ENCODE measurements around the gene ACTR2. TPM values are rescaled to one million over a fixed set of nuclear protein-coding genes. Genes with fewer than 3 reads are reported as not detected.
"Not testable (repeated sequence)": the region's sequence is repeated elsewhere in the genome, so short reads cannot be mapped to it uniquely, and the experiment has no call there.

Gene ACTR2
- total RNA-seq, 2 experiments from 2014 or later = 128 to 130 TPM

DNA sequence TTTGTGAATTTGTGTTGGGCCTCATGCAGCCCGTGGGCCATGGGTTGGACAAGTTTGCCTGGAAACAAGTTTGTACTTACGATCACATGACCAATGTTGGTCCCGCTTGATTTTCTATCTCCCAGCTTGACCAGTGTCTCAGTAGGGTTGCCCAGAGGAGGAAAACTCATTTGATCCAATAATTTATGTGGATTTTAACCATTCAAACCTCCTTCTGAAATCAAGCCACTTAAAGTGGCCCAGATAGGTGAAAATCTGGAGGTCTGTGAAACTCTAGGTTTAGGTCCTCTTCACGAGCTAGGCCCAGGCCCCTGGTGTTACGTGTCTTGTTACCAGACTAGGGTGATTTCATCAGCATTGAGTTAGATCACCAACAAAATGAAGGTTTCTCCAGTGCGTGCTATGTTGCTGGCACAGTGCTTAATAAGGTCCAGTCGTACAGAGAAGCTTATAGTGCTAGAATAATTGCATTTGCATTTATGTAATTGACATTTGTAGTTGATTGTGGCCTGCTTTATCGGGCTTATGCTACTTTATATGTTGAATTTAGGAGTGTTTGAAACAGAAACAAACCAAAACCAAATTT lies 4.4 kb downstream of the ACTR2 start:
- H3K36me3 Mint-ChIP-seq (ENCODE audit: low read depth) = peaks cover 55% of the 10 kb centered on the region
- Histone ChIP-seq H3K9me3 (ENCODE audit: control insufficient read depth in 1 of 2, insufficient read depth in 1 of 2, low read length in 2 of 2) (no peaks in the 10 kb centered on the region), H3K4me3 (ENCODE audit: low read length) (no peak overlapping the region), H3K27me3 (ENCODE audit: control insufficient read depth in 1 of 2, insufficient read depth in 2 of 2, low read length in 2 of 2) (no peaks in the 10 kb centered on the region), H3K36me3 (ENCODE audit: insufficient read depth, low read length) (peaks cover 17% of the 10 kb centered on the region), H3K27ac (ENCODE audit: low read depth in 1 of 2, low read length in 2 of 2) (peak overlapping the region; percentile 2 to 18), H3K4me1 (ENCODE audit: insufficient read depth, low read length) (peaks cover 64% of the 10 kb centered on the region)
- intact Hi-C loops (cut with DNase I, micrococcal nuclease) = no loop called here
- no peak for TF ChIP-seq CTCF (IDR thresholded peaks at IDR 0.05)
- H3K27ac Mint-ChIP-seq = peak overlapping the region; percentile 34
- peaks cover 80% of the 10 kb centered on the region for H3K4me1 Mint-ChIP-seq (ENCODE audit: low read depth)
- H3K9me3 Mint-ChIP-seq = no peaks in the 10 kb centered on the region
- CTCF ChIA-PET = no interaction called here
- peak overlapping the region; percentile 5 for H3K4me3 Mint-ChIP-seq
- POLR2A ChIA-PET = no interaction called here
- no peaks in the 10 kb centered on the region for H3K27me3 Mint-ChIP-seq
- ATAC-seq (ENCODE audit: poor library complexity) = no peak
- peak in 2 of 14 experiments; percentile 29 to 50 for DNase-seq

- H3K27ac ChIP-seq (ENCODE audit: low read depth in 1 of 2, low read length in 2 of 2) = peak overlapping the region in 1 of 2 donors; percentile 18
- no peaks in the 10 kb centered on the region for H3K9me3 ChIP-seq (ENCODE audit: control insufficient read depth in 1 of 2, insufficient read depth in 1 of 2, low read length in 2 of 2)
- Mint-ChIP-seq H3K36me3 (ENCODE audit: low read depth) (peaks cover 48% of the 10 kb centered on the region), H3K27me3 (no peaks in the 10 kb centered on the region), H3K4me1 (ENCODE audit: low read depth) (peaks cover 78% of the 10 kb centered on the region), H3K27ac (peak overlapping the region; percentile 34), H3K9me3 (no peaks in the 10 kb centered on the region), H3K4me3 (peak overlapping the region; percentile 5)
- POLR2A ChIA-PET = no interaction called here
- H3K4me1 ChIP-seq (ENCODE audit: insufficient read depth, low read length) = peaks cover 68% of the 10 kb centered on the region
- TF ChIP-seq CTCF (IDR thresholded peaks at IDR 0.05) = no peak
- no peak overlapping the region for H3K4me3 ChIP-seq (ENCODE audit: low read length)
- CTCF ChIA-PET = no interaction called here
- ATAC-seq (ENCODE audit: poor library complexity) = peak; percentile 22
- peak in 3 of 14 experiments; percentile 29 to 41 (median 32) for DNase-seq
- peaks cover 17% of the 10 kb centered on the region for H3K36me3 ChIP-seq (ENCODE audit: insufficient read depth, low read length)
- intact Hi-C loops (cut with DNase I, micrococcal nuclease) = no loop called here
- no peaks in the 10 kb centered on the region for H3K27me3 ChIP-seq (ENCODE audit: control insufficient read depth in 1 of 2, insufficient read depth in 2 of 2, low read length in 2 of 2)
Observed at GRCh38 chr2:65232636-65233035, 5.0 kb downstream of the ACTR2 start.

DNA sequence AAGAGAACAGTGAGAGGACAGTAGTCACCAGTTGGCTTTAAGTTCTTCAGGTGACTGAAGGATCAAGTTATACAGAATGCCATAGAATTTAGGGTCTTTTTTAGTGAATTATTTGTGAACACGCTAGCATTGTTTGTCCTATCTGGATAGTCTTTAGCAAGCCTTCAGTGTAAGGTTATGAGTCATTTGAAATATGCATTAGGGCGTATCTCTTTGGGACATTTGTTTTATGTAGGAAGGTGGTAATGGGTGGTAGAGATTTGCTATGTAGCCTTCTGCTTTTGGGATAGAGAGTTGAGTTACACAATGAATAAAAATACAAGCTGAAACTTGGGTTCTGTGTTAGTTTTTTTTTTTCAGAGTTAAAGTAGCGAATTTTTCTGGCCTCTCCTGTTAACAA lies 13.0 kb downstream of the ACTR2 start:
- H3K27ac ChIP-seq (ENCODE audit: low read depth in 1 of 2, low read length in 2 of 2) = no peak overlapping the region

DNA sequence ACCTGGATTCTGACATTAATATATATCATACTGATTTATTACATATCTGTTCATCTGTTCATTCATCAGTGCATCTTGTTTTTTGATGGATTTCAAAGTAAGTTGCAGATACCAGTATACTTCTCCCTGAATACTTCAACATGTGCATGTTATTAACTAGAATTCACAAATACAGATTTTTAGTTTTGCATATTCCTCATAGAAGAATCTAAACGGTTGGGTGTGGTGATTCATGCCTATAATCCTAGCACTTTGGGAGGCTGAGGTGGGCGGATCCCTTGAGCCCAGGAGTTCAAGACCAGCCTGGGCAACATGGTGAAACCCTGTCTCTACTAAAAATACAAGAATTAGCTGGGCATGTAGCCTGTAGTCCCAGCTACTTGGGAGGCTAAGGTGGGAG lies 16.8 kb downstream of the ACTR2 start:
- H3K4me3 ChIP-seq (ENCODE audit: low read length); H3K27ac ChIP-seq (ENCODE audit: low read depth in 1 of 2, low read length in 2 of 2); DNase-seq; CTCF ChIA-PET; H3K27me3 Mint-ChIP-seq; H3K27me3 ChIP-seq (ENCODE audit: control insufficient read depth in 1 of 2, insufficient read depth in 2 of 2, low read length in 2 of 2); H3K9me3 Mint-ChIP-seq; H3K4me3 Mint-ChIP-seq; H3K9me3 ChIP-seq (ENCODE audit: control insufficient read depth in 1 of 2, insufficient read depth in 1 of 2, low read length in 2 of 2); ATAC-seq (ENCODE audit: poor library complexity); H3K4me1 ChIP-seq (ENCODE audit: insufficient read depth, low read length); intact Hi-C loops (cut with DNase I, micrococcal nuclease): not testable (repeated sequence)
- H3K36me3 ChIP-seq (ENCODE audit: insufficient read depth, low read length) = peaks cover 66% of the 10 kb centered on the region
- H3K4me1 Mint-ChIP-seq (ENCODE audit: low read depth) = peaks cover 69% of the 10 kb centered on the region
- peak overlapping the region; percentile 47 for H3K27ac Mint-ChIP-seq
- peaks cover 85% of the 10 kb centered on the region for H3K36me3 Mint-ChIP-seq (ENCODE audit: low read depth)
- POLR2A ChIA-PET = interaction anchor here (0.7 kb wide), 1 partner anchor 27 kb away, joined by 3 read pairs; no protein-coding TSS in a partner anchor

More for the DNA sequence above, 13.0 kb downstream of the ACTR2 start:
- Histone ChIP-seq H3K27me3 (ENCODE audit: control insufficient read depth in 1 of 2, insufficient read depth in 2 of 2, low read length in 2 of 2) (no peaks in the 10 kb centered on the region), H3K9me3 (ENCODE audit: control insufficient read depth in 1 of 2, insufficient read depth in 1 of 2, low read length in 2 of 2) (no peaks in the 10 kb centered on the region), H3K36me3 (ENCODE audit: insufficient read depth, low read length) (peaks cover 42% of the 10 kb centered on the region), H3K4me3 (ENCODE audit: low read length) (no peak overlapping the region), H3K4me1 (ENCODE audit: insufficient read depth, low read length) (peaks cover 28% of the 10 kb centered on the region)
- ChIA-PET CTCF (interaction anchor here (0.7 kb wide), 1 partner anchor 23 kb away, joined by 3 read pairs; no protein-coding TSS in a partner anchor), POLR2A (no interaction called here)
- DNase-seq (no peak), ATAC-seq (ENCODE audit: poor library complexity) (no peak)
- H3K36me3 Mint-ChIP-seq (ENCODE audit: low read depth) = peaks cover 55% of the 10 kb centered on the region
- no peaks in the 10 kb centered on the region for H3K27me3 Mint-ChIP-seq
- intact Hi-C loops (cut with DNase I, micrococcal nuclease) = no loop called here
- H3K4me3 Mint-ChIP-seq = no peak overlapping the region
- peaks cover 68% of the 10 kb centered on the region for H3K4me1 Mint-ChIP-seq (ENCODE audit: low read depth)
- H3K9me3 Mint-ChIP-seq = no peaks in the 10 kb centered on the region
- H3K27ac Mint-ChIP-seq = no peak overlapping the region
- no peak for TF ChIP-seq CTCF (IDR thresholded peaks at IDR 0.05)
